ENCODE results near the gene PPP1CB.
A peak's percentile ranks its signal among the peaks of the same experiment; 100 is the strongest.
"Not testable (repeated sequence)": the region's sequence is repeated elsewhere in the genome, so short reads cannot be mapped to it uniquely, and the experiment has no call there.

Gene PPP1CB

DNA sequence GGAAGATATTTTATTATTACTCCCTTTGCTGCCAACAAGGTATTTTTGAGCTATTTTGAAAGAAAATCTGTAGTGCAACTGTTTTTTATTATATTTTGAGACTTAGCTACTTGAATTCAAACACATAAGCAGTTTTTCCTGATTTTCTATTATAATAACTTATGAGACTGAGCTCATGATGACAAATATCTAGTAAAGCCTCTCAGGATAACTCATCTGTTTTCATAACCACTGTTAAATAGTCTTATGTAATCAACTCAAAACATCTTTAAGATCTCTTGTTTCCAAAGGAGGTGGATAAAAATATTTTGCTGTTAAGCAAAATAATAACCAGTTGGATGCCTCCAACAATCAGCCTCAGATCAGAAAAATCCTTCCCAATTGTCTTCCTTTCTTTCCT lies 21.9 kb upstream of the PPP1CB start:
- Mint-ChIP-seq H3K36me3 (no peaks in the 10 kb centered on the region), H3K4me3 (no peak overlapping the region), H3K9me3 (no peaks in the 10 kb centered on the region), H3K4me1 (peaks cover 17% of the 10 kb centered on the region), H3K27ac (no peak overlapping the region), H3K27me3 (no peaks in the 10 kb centered on the region)

DNA sequence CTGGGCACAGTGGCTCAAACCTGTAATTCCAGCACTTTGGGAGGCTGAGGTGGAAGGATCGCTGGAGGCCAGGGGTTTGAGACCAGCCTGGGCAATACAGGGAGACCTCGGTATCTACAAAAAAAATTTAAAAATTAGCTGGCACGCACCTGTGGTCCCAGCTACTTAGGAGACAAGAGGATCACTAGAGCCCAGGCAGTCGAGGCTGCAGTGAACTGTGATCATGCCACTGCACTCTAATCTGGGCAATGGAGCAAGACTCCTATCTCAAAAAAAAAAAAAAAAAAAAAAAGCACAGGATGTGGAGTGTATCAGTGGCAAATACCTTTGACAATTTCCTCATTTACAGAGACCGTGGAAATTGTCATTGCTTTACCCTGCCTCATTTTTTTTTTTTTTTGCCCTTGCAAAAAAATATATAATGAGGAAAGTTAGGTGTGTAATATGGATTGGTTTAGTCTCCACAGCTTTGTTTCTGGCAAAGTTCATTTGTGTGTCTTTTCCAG lies 20.9 kb upstream of the PPP1CB start:
- Mint-ChIP-seq H3K4me1 (peaks cover 17% of the 10 kb centered on the region), H3K27me3 (no peaks in the 10 kb centered on the region)

DNA sequence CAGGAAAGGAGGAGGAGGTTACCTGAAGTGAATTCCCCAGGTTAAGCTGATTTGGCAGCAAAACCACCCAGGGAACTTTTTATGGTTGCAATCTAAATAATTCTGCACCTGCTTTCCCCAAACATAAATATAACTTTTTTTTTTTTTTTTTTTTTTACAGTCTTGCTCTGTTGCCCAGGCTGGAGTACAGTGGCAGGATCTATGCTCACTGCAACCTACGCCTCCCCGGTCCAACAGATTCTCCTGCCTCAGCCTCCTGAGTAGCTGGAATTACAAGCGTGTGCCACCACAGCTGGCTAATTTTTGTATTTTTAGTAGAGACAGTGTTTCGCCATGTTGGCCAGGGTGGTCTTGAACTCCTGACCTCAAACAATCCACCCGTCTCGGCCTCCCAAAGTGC lies 16.1 kb upstream of the PPP1CB start:
- H3K27me3 Mint-ChIP-seq, result no peaks in the 10 kb centered on the region
- no peak overlapping the region for H3K4me3 Mint-ChIP-seq
- no peak overlapping the region for H3K27ac Mint-ChIP-seq
- peaks cover 4% of the 10 kb centered on the region for H3K9me3 Mint-ChIP-seq
- H3K36me3 Mint-ChIP-seq, result no peaks in the 10 kb centered on the region
- peaks cover 10% of the 10 kb centered on the region for H3K4me1 Mint-ChIP-seq

More for the DNA sequence above, 20.9 kb upstream of the PPP1CB start:
- Mint-ChIP-seq H3K9me3 (no peaks in the 10 kb centered on the region), H3K36me3 (no peaks in the 10 kb centered on the region), H3K27ac (no peak overlapping the region), H3K4me3 (no peak overlapping the region)

DNA sequence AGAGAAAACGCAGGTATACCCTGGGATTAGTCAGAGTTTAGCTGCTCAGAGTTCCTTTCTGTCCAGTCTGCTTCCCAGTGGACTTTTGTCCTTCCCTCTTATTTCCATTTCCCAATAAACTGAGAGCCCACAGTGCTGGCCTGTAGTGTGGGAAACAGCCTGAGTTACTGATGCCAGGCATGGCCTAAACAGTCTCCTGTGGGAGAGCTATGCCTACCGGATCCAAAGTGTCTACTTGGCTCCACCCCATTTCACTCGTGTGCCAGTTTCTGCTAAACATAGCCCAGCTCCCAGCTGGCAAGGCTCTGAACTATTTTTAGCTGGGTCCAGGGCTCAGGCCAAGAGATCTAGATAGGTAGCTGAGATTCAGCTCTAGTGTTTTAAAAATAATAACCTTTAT lies 15.6 kb upstream of the PPP1CB start:
- no peaks in the 10 kb centered on the region for H3K36me3 Mint-ChIP-seq
- peaks cover 5% of the 10 kb centered on the region for H3K4me1 Mint-ChIP-seq
- H3K27ac Mint-ChIP-seq, result no peak overlapping the region
- no peak overlapping the region for H3K4me3 Mint-ChIP-seq
- peaks cover 4% of the 10 kb centered on the region for H3K9me3 Mint-ChIP-seq
- no peaks in the 10 kb centered on the region for H3K27me3 Mint-ChIP-seq

DNA sequence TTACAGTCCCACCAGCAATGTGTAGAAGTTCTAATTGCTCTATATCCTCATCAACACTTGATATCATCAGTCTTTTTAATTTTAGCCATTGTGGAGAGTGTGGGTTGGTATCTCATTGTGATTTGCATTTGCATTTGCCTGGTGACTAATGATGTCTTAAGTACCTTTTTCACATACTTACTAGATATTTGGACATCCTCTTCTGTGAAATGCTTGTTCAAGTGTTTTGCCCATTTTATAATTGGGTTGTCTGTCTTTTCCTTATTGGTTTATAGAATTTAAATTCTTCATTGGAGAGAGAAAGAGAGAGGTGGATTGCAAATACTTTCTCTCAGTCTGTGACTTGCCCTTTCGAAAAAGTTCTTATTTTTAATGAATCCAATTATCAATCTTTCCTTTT lies 14.0 kb upstream of the PPP1CB start:
- Mint-ChIP-seq H3K27ac (no peak overlapping the region), H3K27me3 (no peaks in the 10 kb centered on the region), H3K4me1 (no peaks in the 10 kb centered on the region), H3K36me3 (no peaks in the 10 kb centered on the region), H3K9me3 (peaks cover 4% of the 10 kb centered on the region), H3K4me3 (no peak overlapping the region)

DNA sequence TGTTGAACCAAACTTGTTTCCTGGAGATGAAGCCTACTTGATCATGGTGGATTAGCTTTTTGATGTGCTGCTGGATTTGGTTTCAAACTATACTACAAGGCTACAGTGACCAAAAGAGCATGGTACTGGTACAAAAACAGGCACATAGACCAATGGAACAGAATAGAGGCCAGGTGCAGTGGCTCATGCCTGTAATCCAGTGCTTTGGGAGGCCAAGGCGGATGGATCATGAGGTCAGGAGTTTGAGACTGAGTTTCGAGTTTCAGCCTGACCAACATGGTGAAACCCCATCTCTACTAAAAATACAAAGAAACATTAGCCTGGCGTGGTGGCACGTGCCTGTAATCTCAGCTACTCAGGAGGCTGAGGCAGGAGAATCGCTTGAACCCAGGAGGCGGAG lies 9.0 kb upstream of the PPP1CB start:
- not testable (repeated sequence) for H3K36me3 Mint-ChIP-seq, H3K27ac Mint-ChIP-seq, H3K4me3 Mint-ChIP-seq, H3K9me3 Mint-ChIP-seq, H3K27me3 Mint-ChIP-seq, H3K4me1 Mint-ChIP-seq

DNA sequence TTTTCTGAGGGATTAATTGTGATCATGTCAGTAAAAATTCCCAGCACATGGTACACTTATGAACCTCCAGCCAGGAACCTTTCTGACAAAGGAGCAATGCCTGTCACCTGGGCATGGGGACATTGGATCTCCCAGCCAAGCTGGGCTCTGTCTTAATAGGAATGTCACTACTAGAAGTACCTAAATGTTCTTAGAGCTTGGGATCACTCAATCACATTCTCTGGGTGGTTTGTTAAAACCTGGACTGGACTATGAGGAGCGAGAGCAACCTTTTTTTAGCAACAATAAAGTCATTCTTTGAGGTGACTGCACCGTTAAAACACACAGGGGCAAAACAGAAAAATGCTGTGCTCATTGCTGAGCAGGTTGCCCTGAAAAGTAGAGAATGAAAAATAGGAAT lies 6.4 kb upstream of the PPP1CB start:
- Mint-ChIP-seq H3K27me3 (no peaks in the 10 kb centered on the region), H3K9me3 (no peaks in the 10 kb centered on the region), H3K4me3 (no peak overlapping the region), H3K4me1 (peaks cover 28% of the 10 kb centered on the region), H3K36me3 (no peaks in the 10 kb centered on the region), H3K27ac (no peak overlapping the region)

DNA sequence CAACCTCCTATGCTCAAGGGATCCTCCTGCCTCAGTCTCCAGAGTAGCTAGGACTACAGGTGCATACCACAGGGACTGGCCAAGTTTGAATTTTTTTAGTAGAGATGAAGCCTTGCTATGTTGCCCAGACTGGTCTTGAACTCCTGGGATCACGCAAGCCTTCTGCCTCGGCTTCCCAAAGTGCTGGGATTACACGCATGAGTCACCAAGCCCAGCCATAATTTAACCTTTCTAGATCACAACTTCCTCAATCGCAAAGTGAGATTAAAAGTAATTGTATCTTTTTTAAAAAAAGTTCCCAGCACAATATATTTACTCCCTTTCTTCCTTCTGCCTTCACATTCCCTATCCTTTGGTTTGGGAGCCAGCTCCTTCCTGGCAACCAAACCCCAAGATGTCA lies 5.8 kb upstream of the PPP1CB start:
- Mint-ChIP-seq H3K9me3 (no peaks in the 10 kb centered on the region), H3K27ac (no peak overlapping the region), H3K36me3 (no peaks in the 10 kb centered on the region), H3K27me3 (no peaks in the 10 kb centered on the region), H3K4me3 (no peak overlapping the region), H3K4me1 (peaks cover 34% of the 10 kb centered on the region)

DNA sequence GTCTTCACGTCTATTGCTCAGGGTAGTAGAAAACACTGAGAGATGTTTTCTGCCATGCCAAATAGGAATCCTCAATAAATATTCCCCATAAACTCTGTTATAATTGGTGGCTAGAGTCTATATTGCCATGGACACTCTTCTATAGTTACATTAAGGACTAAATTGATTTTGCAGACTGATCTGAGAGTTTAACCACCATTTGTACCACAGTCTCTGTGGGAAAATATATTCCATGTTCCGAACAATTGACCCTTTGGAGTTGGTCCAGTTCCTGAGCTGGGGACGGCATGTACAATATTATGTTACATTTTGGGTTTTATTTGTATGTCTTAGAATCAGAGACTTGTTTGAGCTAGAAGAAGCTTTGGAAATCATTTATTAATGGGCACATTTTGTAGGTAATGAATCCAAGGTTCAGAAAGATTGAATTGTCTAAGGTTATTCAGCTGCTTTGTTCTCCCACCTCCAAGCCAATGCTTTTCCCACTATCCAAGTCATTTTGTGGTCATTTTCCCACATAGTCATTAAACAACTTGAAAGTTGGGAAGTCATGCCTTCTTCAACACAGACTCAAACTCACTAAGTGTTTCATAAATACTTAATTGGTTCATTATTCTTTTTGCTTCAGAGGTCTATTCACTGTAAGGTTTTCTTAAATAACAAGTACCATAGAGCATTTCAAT lies 5.1 kb upstream of the PPP1CB start:
- H3K4me3 Mint-ChIP-seq, result no peak overlapping the region
- H3K27ac Mint-ChIP-seq, result no peak overlapping the region
- no peaks in the 10 kb centered on the region for H3K27me3 Mint-ChIP-seq
- no peaks in the 10 kb centered on the region for H3K9me3 Mint-ChIP-seq
- no peaks in the 10 kb centered on the region for H3K36me3 Mint-ChIP-seq
- peaks cover 35% of the 10 kb centered on the region for H3K4me1 Mint-ChIP-seq

DNA sequence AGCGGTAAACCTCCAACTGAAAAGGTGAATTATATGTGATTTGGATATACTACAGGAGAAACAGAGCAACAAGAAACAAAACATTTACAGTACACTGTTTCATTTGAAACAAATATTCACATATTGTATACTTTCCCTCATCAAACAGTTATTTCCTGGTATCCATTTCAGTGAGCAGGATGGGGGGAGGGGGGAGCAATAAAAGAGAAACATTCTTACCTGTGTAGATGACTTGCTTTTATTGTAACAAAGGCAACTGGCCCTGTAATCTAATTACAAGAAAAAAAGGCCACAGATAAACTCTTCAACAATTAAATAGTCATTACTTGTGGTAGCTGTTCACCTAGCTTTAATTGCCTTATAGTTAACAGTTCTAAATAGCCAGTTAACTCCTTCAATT lies 3.9 kb upstream of the PPP1CB start:
- Mint-ChIP-seq H3K9me3 (no peaks in the 10 kb centered on the region), H3K4me1 (peaks cover 35% of the 10 kb centered on the region), H3K27me3 (no peaks in the 10 kb centered on the region), H3K27ac (peak overlapping the region; percentile 97), H3K36me3 (peaks cover 3% of the 10 kb centered on the region), H3K4me3 (peak overlapping the region; percentile 45)

DNA sequence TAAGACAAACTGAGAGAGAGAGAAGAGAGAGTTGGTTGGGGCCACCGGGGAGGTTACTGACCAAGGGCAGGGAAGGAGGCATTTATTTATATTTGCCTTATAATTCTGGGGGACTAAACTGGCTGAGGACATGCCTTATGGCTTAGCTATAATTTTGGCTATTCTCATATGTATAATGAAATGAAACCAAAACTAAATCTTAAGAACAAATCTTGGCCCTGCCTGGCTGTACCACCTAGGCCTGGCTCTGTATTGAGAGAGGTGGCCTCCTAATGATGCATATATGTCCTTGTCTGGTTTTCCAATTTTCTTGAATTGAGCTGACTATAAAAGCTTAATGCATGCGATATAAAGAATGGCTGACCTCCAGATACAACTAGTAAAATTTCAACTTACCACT lies 3.5 kb upstream of the PPP1CB start:
- H3K9me3 Mint-ChIP-seq, result no peaks in the 10 kb centered on the region
- peaks cover 35% of the 10 kb centered on the region for H3K4me1 Mint-ChIP-seq
- H3K4me3 Mint-ChIP-seq, result peak overlapping the region; percentile 45
- H3K27me3 Mint-ChIP-seq, result no peaks in the 10 kb centered on the region
- H3K36me3 Mint-ChIP-seq, result peaks cover 6% of the 10 kb centered on the region
- H3K27ac Mint-ChIP-seq, result peak overlapping the region; percentile 97

DNA sequence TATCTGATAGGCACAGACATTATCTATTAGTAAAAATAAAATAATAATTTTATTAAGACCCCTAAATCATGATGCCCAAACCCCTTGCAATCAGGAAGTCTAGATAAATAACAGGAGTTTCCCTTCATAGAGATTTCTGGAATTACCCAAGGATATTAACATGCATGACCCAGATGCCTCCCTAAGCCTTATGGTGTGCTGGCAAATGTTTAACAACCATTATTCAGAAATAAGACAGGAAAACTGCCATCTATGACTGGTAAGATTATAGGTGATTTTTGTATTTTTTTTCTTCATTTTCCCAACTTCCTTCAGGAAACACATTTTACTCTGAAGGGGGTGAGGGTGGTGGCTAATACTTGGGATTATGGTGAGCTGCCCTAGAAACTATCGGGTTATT lies 2.7 kb upstream of the PPP1CB start:
- Mint-ChIP-seq H3K4me1 (peaks cover 36% of the 10 kb centered on the region), H3K27me3 (no peaks in the 10 kb centered on the region), H3K36me3 (peaks cover 6% of the 10 kb centered on the region), H3K27ac (peak overlapping the region; percentile 97), H3K9me3 (no peaks in the 10 kb centered on the region), H3K4me3 (no peak overlapping the region)

DNA sequence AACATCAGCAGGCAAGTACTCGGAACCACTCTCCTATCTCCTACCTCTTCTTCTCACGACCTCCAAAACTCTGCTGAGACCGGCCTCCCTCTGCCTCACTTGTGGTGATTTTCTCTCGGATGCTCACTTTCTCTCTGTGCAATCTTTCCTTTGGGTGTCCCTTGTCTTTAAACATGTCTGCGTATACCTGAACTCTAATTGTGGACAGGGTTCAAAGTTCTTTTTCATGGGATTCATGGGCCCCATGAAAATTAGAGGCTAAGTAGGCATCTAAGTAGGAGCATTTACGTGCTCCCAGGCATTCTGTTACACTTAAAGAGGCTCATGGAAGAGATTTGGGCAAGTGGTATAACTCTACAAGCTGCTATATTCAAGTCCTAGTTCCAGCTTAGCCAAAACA lies 2.1 kb upstream of the PPP1CB start:
- peaks cover 6% of the 10 kb centered on the region for H3K36me3 Mint-ChIP-seq
- peak overlapping the region; percentile 91 for H3K27ac Mint-ChIP-seq
- no peaks in the 10 kb centered on the region for H3K27me3 Mint-ChIP-seq
- H3K9me3 Mint-ChIP-seq, result no peaks in the 10 kb centered on the region
- peak overlapping the region; percentile 15 for H3K4me3 Mint-ChIP-seq
- peaks cover 42% of the 10 kb centered on the region for H3K4me1 Mint-ChIP-seq

DNA sequence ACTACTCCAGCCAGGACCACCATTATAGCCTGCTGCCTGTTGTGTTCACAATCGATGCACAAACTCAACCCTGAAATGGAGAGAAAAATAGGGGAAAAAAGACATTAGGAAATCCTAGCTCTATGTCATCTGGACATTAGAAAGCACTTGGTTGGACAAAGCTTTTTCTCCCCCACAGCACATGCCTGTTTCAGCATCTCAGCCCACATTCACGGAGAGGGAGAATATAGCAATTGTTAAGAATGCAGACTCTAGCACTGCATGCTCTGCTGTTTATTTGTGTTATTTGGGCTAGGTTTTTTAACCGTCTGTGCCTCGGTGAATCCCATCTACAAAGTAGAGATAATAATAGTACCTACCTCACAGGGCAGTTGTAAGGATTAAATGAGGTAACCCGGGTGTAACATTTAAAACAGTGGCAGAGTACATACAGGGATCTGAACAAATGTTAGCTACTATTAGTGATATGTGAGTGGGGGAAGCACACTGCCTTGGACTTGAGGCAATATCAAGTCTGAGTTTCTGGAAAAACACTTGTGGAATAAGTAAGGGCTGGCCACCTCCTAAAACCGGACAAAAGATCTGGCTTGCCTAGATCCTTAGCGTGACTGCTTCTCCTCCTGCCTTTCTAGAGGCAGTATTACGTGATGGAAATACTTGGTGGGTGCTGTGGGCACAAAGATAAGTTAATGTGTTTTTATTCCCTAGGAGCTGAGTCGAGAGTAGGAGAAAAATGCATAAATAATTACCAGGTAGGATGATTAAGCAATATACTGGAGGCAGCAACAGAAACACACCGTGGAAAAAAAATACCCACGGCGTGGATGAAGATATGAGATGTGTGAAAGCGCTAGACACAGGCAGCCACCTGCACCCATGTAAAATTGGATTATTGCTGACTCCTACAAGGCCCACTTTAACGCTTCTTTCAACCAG lies 1.0 kb upstream of the PPP1CB start:
- H3K27ac Mint-ChIP-seq, result peak overlapping the region; percentile 91
- peak overlapping the region; percentile 99 for H3K4me3 Mint-ChIP-seq
- H3K9me3 Mint-ChIP-seq, result no peaks in the 10 kb centered on the region
- H3K27me3 Mint-ChIP-seq, result no peaks in the 10 kb centered on the region
- peaks cover 8% of the 10 kb centered on the region for H3K36me3 Mint-ChIP-seq
- peaks cover 53% of the 10 kb centered on the region for H3K4me1 Mint-ChIP-seq

DNA sequence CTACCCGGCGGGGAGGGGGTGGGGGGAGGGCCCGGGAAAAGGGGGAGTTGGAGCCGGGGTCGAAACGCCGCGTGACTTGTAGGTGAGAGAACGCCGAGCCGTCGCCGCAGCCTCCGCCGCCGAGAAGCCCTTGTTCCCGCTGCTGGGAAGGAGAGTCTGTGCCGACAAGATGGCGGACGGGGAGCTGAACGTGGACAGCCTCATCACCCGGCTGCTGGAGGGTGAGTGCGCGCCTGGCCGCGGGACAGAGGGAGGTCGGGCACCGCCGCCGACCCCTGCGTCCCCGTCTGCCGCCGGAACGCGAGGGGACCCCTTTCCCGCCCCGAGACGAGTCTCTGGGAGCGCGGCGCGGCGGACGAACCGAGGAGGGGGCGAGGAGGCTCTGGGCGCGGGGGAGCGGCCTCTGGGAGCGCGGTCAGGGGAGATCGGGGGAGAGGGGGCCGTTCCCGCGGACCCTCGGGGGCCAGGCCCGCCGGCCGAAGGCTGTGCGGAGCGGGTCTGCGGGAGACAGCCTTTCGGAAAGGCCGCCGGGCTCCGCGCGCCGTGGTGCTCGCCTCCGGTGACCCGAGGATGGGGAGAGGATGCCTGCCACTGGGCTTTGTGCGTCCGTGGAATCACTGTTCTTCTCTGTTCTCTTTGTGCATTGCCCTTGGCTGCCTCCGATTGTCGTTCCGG lies 463 bp downstream of the PPP1CB start:
- Mint-ChIP-seq H3K27ac (peak overlapping the region; percentile 96), H3K27me3 (no peaks in the 10 kb centered on the region), H3K9me3 (no peaks in the 10 kb centered on the region), H3K36me3 (peaks cover 8% of the 10 kb centered on the region), H3K4me1 (peaks cover 66% of the 10 kb centered on the region), H3K4me3 (peak overlapping the region; percentile 99)

All from activated naive CD4-positive, alpha-beta T cell treated with anti-CD3 and anti-CD28 coated beads, Interleukin-2, amount 50 U/mL, for 24 hours (primary cell).